LoVo (cell line): ENCODE data around the gene AKAP13.

Source experiments
- DNase-seq: peaks from one replicate; pipeline ENCODE4 v3.0.0-alpha.2; 2016; ENCODE audit warnings: low spot score

The AKAP13 gene

GRCh38 chr15:85756411-85757072 is 376.1 kb downstream of the AKAP13 start:
- no peak for DNase-seq

- DNase-seq: no peak
Measured at GRCh38 chr15:85757073-85757938, 376.9 kb downstream of the AKAP13 start.

GRCh38 chr15:85757939-85758654 is 377.7 kb downstream of the AKAP13 start:
- DNase-seq: no peak

GRCh38 chr15:85758655-85758978 is 378.2 kb downstream of the AKAP13 start:
- no peak for DNase-seq

GRCh38 chr15:85759376-85759775 is 379.0 kb downstream of the AKAP13 start:
- no peak for DNase-seq

- no peak for DNase-seq
Measured at GRCh38 chr15:85760049-85760448, 379.6 kb downstream of the AKAP13 start.

GRCh38 chr15:85760531-85761371 is 380.3 kb downstream of the AKAP13 start:
- DNase-seq: no peak

GRCh38 chr15:85761635-85762034 is 381.2 kb downstream of the AKAP13 start:
- no peak for DNase-seq

- no peak for DNase-seq
Measured at GRCh38 chr15:85762039-85762755, 381.8 kb downstream of the AKAP13 start.

- no peak for DNase-seq
Measured at GRCh38 chr15:85762756-85763127, 382.3 kb downstream of the AKAP13 start.

- no peak for DNase-seq
Measured at GRCh38 chr15:85763157-85763556, 382.8 kb downstream of the AKAP13 start.

GRCh38 chr15:85763673-85764633 is 383.6 kb downstream of the AKAP13 start:
- DNase-seq: no peak

GRCh38 chr15:85764649-85765277 is 384.4 kb downstream of the AKAP13 start:
- no peak for DNase-seq

- DNase-seq: no peak
Measured at GRCh38 chr15:85766001-85766831, 385.8 kb downstream of the AKAP13 start.

- no peak for DNase-seq
Measured at GRCh38 chr15:85767785-85768529, 387.6 kb downstream of the AKAP13 start.

GRCh38 chr15:85768595-85769168 is 388.3 kb downstream of the AKAP13 start:
- DNase-seq: no peak

- no peak for DNase-seq
Measured at GRCh38 chr15:85769182-85769900, 388.9 kb downstream of the AKAP13 start.
